HepG2 (cell line): Measurements from ENCODE around the gene SPTBN5.

Experiments used
- CHCHD3 ChIP-seq: sonication (generic); formaldehyde crosslinking; IDR thresholded peaks from 2 replicates; pipeline ENCODE4 v1.8.0; 2022; ENCODE audit warnings: mild to moderate bottlenecking, missing genetic modification reagents, moderate library complexity
- E2F2 ChIP-seq: sonication (generic); formaldehyde crosslinking; IDR thresholded peaks from 2 replicates; pipeline ENCODE4 v1.4.0; 2020; ENCODE audit warnings: missing genetic modification reagents, borderline replicate concordance
- ETV6 ChIP-seq: sonication (generic); formaldehyde crosslinking; conservative IDR thresholded peaks from 2 replicates; pipeline ENCODE4 v1.4.0; 2020; ENCODE audit warnings: missing genetic modification reagents
- MTA3 ChIP-seq: sonication (generic); formaldehyde crosslinking; IDR thresholded peaks from 2 replicates; pipeline ENCODE4 v1.4.0; 2020; ENCODE audit warnings: missing genetic modification reagents
- NFE2 ChIP-seq: sonication (generic); formaldehyde crosslinking; IDR thresholded peaks from 2 replicates; pipeline ENCODE4 v1.4.0; 2020; ENCODE audit warnings: missing genetic modification reagents
- NR2F6 ChIP-seq, 2 experiments: IDR thresholded peaks; 2 replicates each; pipeline ENCODE4 v1.6.1; 2016; ENCODE audit warnings: antibody characterized with exemption in 1 of 2, mild to moderate bottlenecking in 1 of 2
- RAD21 ChIP-seq: fragments of 450-650 bp; formaldehyde crosslinking; IDR thresholded peaks from 2 replicates; pipeline ENCODE4 v1.5.0; 2020; ENCODE audit warnings: mild to moderate bottlenecking
- SIN3B ChIP-seq: fragments of 150-350 bp; IDR thresholded peaks from 2 replicates; pipeline ENCODE4 v1.6.1; 2014; ENCODE audit warnings: low read length
- TFDP2 ChIP-seq: sonication (generic); formaldehyde crosslinking; IDR thresholded peaks from 2 replicates; pipeline ENCODE4 v1.4.0; 2020; ENCODE audit warnings: missing genetic modification reagents
- ZNF232 ChIP-seq: sonication (generic); formaldehyde crosslinking; IDR thresholded peaks from 2 replicates; pipeline ENCODE4 v1.4.0; 2020; ENCODE audit warnings: missing genetic modification reagents, borderline replicate concordance
- ZNF589 ChIP-seq: sonication (generic); formaldehyde crosslinking; conservative IDR thresholded peaks from 2 replicates; pipeline ENCODE4 v1.8.0; 2022; ENCODE audit warnings: mild to moderate bottlenecking, moderate library complexity, missing genetic modification reagents
- TF ChIP-seq, protein P1 (sequence below): sonication (generic); formaldehyde crosslinking; IDR thresholded peaks from 2 replicates; pipeline ENCODE4 v1.5.0; 2020; ENCODE audit warnings: mild to moderate bottlenecking, missing genetic modification reagents, moderate library complexity

- TF ChIP-seq ZNF232 (CRISPR knock-in tag) (no peak), ETV6 (CRISPR knock-in tag) (no peak), RAD21 (CRISPR knock-in tag) (no peak), MTA3 (CRISPR knock-in tag) (no peak), SIN3B (no peak), CHCHD3 (CRISPR knock-in tag) (no peak), NR2F6 (IDR thresholded peaks at IDR 0.05) (no peak), NR2F6 (CRISPR knock-in tag; IDR thresholded peaks at IDR 0.05) (no peak), NFE2 (CRISPR knock-in tag) (no peak), TFDP2 (CRISPR knock-in tag) (no peak), E2F2 (CRISPR knock-in tag) (no peak), ZNF589 (no peak)
- TF ChIP-seq, protein P1, sequence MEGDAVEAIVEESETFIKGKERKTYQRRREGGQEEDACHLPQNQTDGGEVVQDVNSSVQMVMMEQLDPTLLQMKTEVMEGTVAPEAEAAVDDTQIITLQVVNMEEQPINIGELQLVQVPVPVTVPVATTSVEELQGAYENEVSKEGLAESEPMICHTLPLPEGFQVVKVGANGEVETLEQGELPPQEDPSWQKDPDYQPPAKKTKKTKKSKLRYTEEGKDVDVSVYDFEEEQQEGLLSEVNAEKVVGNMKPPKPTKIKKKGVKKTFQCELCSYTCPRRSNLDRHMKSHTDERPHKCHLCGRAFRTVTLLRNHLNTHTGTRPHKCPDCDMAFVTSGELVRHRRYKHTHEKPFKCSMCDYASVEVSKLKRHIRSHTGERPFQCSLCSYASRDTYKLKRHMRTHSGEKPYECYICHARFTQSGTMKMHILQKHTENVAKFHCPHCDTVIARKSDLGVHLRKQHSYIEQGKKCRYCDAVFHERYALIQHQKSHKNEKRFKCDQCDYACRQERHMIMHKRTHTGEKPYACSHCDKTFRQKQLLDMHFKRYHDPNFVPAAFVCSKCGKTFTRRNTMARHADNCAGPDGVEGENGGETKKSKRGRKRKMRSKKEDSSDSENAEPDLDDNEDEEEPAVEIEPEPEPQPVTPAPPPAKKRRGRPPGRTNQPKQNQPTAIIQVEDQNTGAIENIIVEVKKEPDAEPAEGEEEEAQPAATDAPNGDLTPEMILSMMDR = no peak
These were observed 10.4 kb downstream of the SPTBN5 start for GRCh38 chr15:41883484-41883825.
